DND-41 (cell line): ENCODE data around the gene HSD11B1L.
"Not testable (repeated sequence)": the region's sequence is repeated elsewhere in the genome, so short reads cannot be mapped to it uniquely, and the experiment has no call there.

Source experiments
- ATAC-seq: fragments of 200-7000 bp; cut with Tn5 transposase; 3 replicates; pipeline ENCODE4 v1.9.1; 2021; ENCODE audit warnings: low read depth; ENCODE audit not compliant: insufficient read depth
- DNase-seq: peaks from one replicate; pipeline ENCODE4 v3.0.0-alpha.2; 2020
- H2AFZ ChIP-seq: 2 replicates; pipeline ENCODE4 v1.6.0; 2012; ENCODE audit warnings: low read depth, low read length
- H3K27ac ChIP-seq: 2 replicates; pipeline ENCODE4 v1.5.1; 2012; ENCODE audit warnings: low read length, inconsistent platforms
- H3K27me3 ChIP-seq: fragments of 200-600 bp; sonication (generic); 2 replicates; pipeline ENCODE4 v1.6.0; 2012; ENCODE audit warnings: low read length, mild to moderate bottlenecking, inconsistent platforms; ENCODE audit not compliant: insufficient read depth, poor library complexity
- H3K36me3 ChIP-seq: 2 replicates; pipeline ENCODE4 v1.5.1; 2012; ENCODE audit warnings: low read length, inconsistent platforms; ENCODE audit not compliant: insufficient read depth
- H3K4me1 ChIP-seq: 2 replicates; pipeline ENCODE4 v1.5.1; 2012; ENCODE audit warnings: mild to moderate bottlenecking, low read length; ENCODE audit not compliant: insufficient read depth
- H3K4me2 ChIP-seq: 2 replicates; pipeline ENCODE4 v1.6.0; 2012; ENCODE audit warnings: mild to moderate bottlenecking, moderate library complexity, low read length, inconsistent platforms; ENCODE audit not compliant: insufficient read depth
- H3K4me3 ChIP-seq, 2 experiments: fragments of 200-600 bp in 1 of 2; shearing (Covaris generic) in 1 of 2; 2 replicates each; pipeline ENCODE4 v1.5.1; 2012 to 2016; ENCODE audit warnings: inconsistent platforms in 2 of 2, low read length in 2 of 2, mild to moderate bottlenecking in 2 of 2, low read depth in 1 of 2, moderate library complexity in 1 of 2
- H3K79me2 ChIP-seq: 2 replicates; pipeline ENCODE4 v1.6.0; 2012; ENCODE audit warnings: low read length, inconsistent platforms; ENCODE audit not compliant: insufficient read depth
- H3K9ac ChIP-seq: 2 replicates; pipeline ENCODE4 v1.6.0; 2012; ENCODE audit warnings: low read depth, mild to moderate bottlenecking, inconsistent platforms, low read length, moderate library complexity
- H3K9me3 ChIP-seq: 2 replicates; pipeline ENCODE4 v1.5.1; 2012; ENCODE audit warnings: low read length, moderate library complexity, mild to moderate bottlenecking, inconsistent platforms; ENCODE audit not compliant: insufficient read depth, severe bottlenecking
- H4K20me1 ChIP-seq: 2 replicates; pipeline ENCODE4 v1.6.0; 2012; ENCODE audit warnings: low read length; ENCODE audit not compliant: insufficient read depth
- CTCF ChIP-seq: IDR thresholded peaks from 2 replicates; pipeline ENCODE4 v1.5.1; 2012; ENCODE audit warnings: borderline replicate concordance, low read length, moderate library complexity, mild to moderate bottlenecking; ENCODE audit not compliant: poor library complexity, severe bottlenecking; ENCODE audit errors: extremely low read depth
- EZH2 ChIP-seq: IDR thresholded peaks from 3 replicates; pipeline ENCODE4 v1.6.1; 2012; ENCODE audit warnings: borderline replicate concordance, low read depth, mild to moderate bottlenecking, moderate library complexity, low read length, inconsistent platforms; ENCODE audit not compliant: severe bottlenecking

HSD11B1L gene

GRCh38 chr19:5700455-5701092 is 19.7 kb downstream of the HSD11B1L start:
- Histone ChIP-seq H2AFZ (no peak overlapping the region), H3K9me3 (no peaks in the 10 kb centered on the region), H3K79me2 (peaks cover 39% of the 10 kb centered on the region), H3K27me3 (no peaks in the 10 kb centered on the region), H3K36me3 (peaks cover 71% of the 10 kb centered on the region), H3K4me2 (no peak overlapping the region), H3K4me3 (no peak overlapping the region), H3K27ac (no peak overlapping the region), H4K20me1 (peaks cover 56% of the 10 kb centered on the region), H3K9ac (no peak overlapping the region), H3K4me1 (no peaks in the 10 kb centered on the region; the same call in 1 of the 2 replicates)
- ATAC-seq (no peak), DNase-seq (no peak)
- TF ChIP-seq EZH2 (no peak), CTCF (no peak)

- not testable (repeated sequence) for H3K9me3 ChIP-seq, H3K4me1 ChIP-seq, H3K27ac ChIP-seq, ATAC-seq, H3K4me2 ChIP-seq, H3K9ac ChIP-seq, DNase-seq, H3K27me3 ChIP-seq, H3K4me3 ChIP-seq, H2AFZ ChIP-seq
- peaks cover 31% of the 10 kb centered on the region for H3K79me2 ChIP-seq
- H4K20me1 ChIP-seq: peaks cover 42% of the 10 kb centered on the region
- peaks cover 71% of the 10 kb centered on the region for H3K36me3 ChIP-seq
These were observed 21.2 kb downstream of the HSD11B1L start for GRCh38 chr19:5702053-5702410.

- no peaks in the 10 kb centered on the region for H3K27me3 ChIP-seq
- no peak overlapping the region for H3K4me2 ChIP-seq
- H3K36me3 ChIP-seq: peaks cover 73% of the 10 kb centered on the region
- no peak for TF ChIP-seq CTCF
- no peak for TF ChIP-seq EZH2
- no peak overlapping the region for H3K9ac ChIP-seq
- H3K27ac ChIP-seq: no peak overlapping the region
- no peaks in the 10 kb centered on the region for H3K9me3 ChIP-seq
- peaks cover 31% of the 10 kb centered on the region for H3K79me2 ChIP-seq
- H4K20me1 ChIP-seq: peaks cover 29% of the 10 kb centered on the region
- H2AFZ ChIP-seq: no peak overlapping the region
- H3K4me1 ChIP-seq: no peaks in the 10 kb centered on the region
- H3K4me3 ChIP-seq: no peak overlapping the region
- no peak for DNase-seq
- no peak for ATAC-seq
These were observed 23.3 kb downstream of the HSD11B1L start for GRCh38 chr19:5703819-5704818.

- H2AFZ ChIP-seq: no peak overlapping the region
- H4K20me1 ChIP-seq: peaks cover 24% of the 10 kb centered on the region
- DNase-seq: no peak
- H3K27me3 ChIP-seq: no peaks in the 10 kb centered on the region
- no peaks in the 10 kb centered on the region for H3K9me3 ChIP-seq
- no peak for ATAC-seq
- H3K9ac ChIP-seq: no peak overlapping the region
- H3K27ac ChIP-seq: no peak overlapping the region
- H3K36me3 ChIP-seq: peaks cover 76% of the 10 kb centered on the region
- TF ChIP-seq CTCF: no peak
- H3K4me3 ChIP-seq: no peak overlapping the region
- H3K79me2 ChIP-seq: peaks cover 31% of the 10 kb centered on the region
- no peaks in the 10 kb centered on the region for H3K4me1 ChIP-seq
- H3K4me2 ChIP-seq: no peak overlapping the region
These were observed 24.7 kb downstream of the HSD11B1L start for GRCh38 chr19:5705552-5705951.
